ENCODE data around the gene PPFIA2. TPM values are rescaled to one million over a fixed set of nuclear protein-coding genes. Genes with fewer than 3 reads are reported as not detected.
"Not testable (repeated sequence)": the region's sequence is repeated elsewhere in the genome, so short reads cannot be mapped to it uniquely, and the experiment has no call there.

Gene PPFIA2
- total and polyA plus RNA-seq, 9 donors: 0.93 to 3.1 (median 1.5) TPM

DNA sequence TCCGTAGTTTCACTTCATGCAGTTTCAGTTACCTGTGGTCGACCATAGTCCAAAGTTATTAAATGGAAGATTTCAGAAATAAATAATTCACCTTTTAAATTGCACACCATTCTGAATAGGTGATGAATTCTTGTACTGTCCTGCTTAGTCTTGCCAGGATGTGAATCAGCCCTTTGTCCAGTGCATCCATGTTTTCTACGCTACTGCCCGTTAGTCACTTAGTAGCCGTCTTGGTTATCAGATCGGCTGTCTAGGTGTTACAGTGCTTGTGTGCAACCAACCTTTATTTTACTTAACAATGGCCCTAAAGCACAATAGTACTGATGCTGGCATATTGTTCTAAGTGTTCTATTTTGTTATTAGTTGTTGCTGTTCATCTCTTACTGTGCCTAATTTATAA lies 534.5 kb downstream of the PPFIA2 start:
- H3K4me1 ChIP-seq (ENCODE audit: control insufficient read depth, insufficient read depth, low read length): peaks cover under 1% of the 10 kb centered on the region
- no peaks in the 10 kb centered on the region for H3K36me3 ChIP-seq (ENCODE audit: control insufficient read depth, insufficient read depth, low read length)

DNA sequence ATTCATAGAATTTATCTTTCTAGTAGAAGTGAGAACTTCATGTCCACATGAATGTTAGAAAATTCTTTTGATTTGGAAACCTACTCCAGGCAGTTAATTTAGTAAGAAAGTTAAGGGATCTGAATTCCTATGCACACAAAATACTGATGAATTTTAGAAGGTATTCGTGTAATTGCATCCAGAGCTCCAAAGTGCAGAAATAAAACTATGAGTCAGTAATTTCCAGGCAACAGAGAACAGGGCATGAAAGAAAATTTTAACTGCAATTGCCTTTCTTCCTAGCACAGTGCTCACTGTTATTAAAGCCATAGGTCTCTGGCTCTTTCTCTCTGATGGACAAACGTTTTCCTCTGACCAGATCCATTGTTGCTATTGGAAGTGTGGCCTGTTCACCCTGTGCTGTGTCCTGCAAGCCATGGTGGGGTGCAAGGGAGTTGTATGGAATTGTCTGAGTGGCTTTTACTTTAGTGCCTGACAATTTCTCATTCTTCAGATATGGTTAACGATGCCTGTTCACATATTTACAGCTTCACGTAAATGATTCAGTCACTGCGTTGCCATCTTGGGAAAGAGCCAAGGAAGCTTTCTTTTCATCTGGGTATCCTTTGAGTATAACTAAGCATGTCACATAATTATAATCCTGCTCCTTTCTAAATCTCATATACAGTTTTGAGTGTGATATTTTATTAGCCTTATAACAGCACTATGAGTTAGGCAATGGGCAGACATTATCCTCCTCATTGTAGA lies 536.1 kb downstream of the PPFIA2 start:
- whole genome bisulfite sequencing (ENCODE audit: insufficient coverage): 100% methylated on average over 1 of the region's 5 CpGs
- Histone ChIP-seq H3K27ac (ENCODE audit: low read length) (no peak overlapping the region), H3K4me1 (ENCODE audit: control insufficient read depth, insufficient read depth, low read length) (no peaks in the 10 kb centered on the region), H3K27me3 (ENCODE audit: control insufficient read depth, insufficient read depth, low read length) (no peaks in the 10 kb centered on the region), H3K36me3 (ENCODE audit: control insufficient read depth, insufficient read depth, low read length) (no peaks in the 10 kb centered on the region), H3K9me3 (replicated peaks; ENCODE audit: control insufficient read depth, low read depth, low read length) (no peaks in the 10 kb centered on the region), H3K4me3 (ENCODE audit: low read length) (no peak overlapping the region)
- DNase-seq: no peak

More for the DNA sequence above, 534.5 kb downstream of the PPFIA2 start:
- no peak overlapping the region for H3K4me3 ChIP-seq (ENCODE audit: low read length)
- no peak for DNase-seq
- H3K27me3 ChIP-seq (ENCODE audit: control insufficient read depth, insufficient read depth, low read length): no peaks in the 10 kb centered on the region
- no peaks in the 10 kb centered on the region for H3K9me3 ChIP-seq (replicated peaks; ENCODE audit: control insufficient read depth, low read depth, low read length)
- no peak overlapping the region for H3K27ac ChIP-seq (ENCODE audit: low read length)
- WGBS (ENCODE audit: insufficient coverage): no CpG with 5 or more reads among the region's 6 CpGs

DNA sequence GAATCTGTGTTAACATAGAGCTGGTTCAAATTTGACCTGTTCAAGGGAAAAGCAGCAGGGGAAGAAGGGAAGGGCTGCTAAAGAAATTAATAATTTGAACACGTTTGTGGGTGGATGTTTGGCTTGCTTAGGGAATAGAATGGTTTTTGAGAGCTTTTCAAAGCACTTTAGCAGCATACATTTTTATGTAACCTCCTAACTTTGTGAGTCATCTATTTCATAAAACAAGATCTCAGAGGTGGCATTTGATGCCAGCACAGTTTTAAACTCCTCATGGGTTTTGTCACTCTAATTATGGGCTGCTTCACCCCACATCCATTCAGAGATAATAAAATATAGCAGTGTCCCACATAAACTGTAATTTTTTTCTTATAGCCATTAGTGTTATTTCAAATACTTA lies 537.5 kb downstream of the PPFIA2 start:
- Histone ChIP-seq H3K36me3 (ENCODE audit: control insufficient read depth, insufficient read depth, low read length) (no peaks in the 10 kb centered on the region), H3K27me3 (ENCODE audit: control insufficient read depth, insufficient read depth, low read length) (no peaks in the 10 kb centered on the region), H3K27ac (ENCODE audit: low read length) (no peak overlapping the region), H3K4me1 (ENCODE audit: control insufficient read depth, insufficient read depth, low read length) (no peaks in the 10 kb centered on the region), H3K4me3 (ENCODE audit: low read length) (no peak overlapping the region), H3K9me3 (replicated peaks; ENCODE audit: control insufficient read depth, low read depth, low read length) (no peaks in the 10 kb centered on the region)
- peak; percentile 39 for DNase-seq
- no CpG with 5 or more reads among the region's 1 CpG for WGBS (ENCODE audit: insufficient coverage)

DNA sequence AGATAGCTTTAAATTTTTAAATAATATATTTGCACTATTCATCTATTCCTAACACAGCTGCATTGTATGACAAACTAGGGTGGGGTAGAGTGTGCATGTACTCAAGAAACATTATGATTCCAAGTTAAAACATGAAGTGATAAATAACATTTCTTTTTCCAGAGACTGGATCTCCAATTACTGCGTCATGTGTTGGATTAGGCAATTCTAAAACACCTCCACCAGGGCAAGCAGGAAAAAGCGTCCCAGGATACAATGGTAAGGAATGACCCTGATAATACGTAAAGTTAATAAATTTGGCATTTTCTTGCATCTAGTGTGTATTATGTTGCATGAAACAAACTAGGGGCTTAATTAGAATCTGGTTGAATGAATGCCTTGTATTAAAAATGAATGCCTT lies 542.4 kb downstream of the PPFIA2 start:
- Histone ChIP-seq H3K27ac (ENCODE audit: low read length) (no peak overlapping the region), H3K9me3 (replicated peaks; ENCODE audit: control insufficient read depth, low read depth, low read length) (no peaks in the 10 kb centered on the region), H3K27me3 (ENCODE audit: control insufficient read depth, insufficient read depth, low read length) (no peaks in the 10 kb centered on the region), H3K4me1 (ENCODE audit: control insufficient read depth, insufficient read depth, low read length) (no peaks in the 10 kb centered on the region), H3K36me3 (ENCODE audit: control insufficient read depth, insufficient read depth, low read length) (no peaks in the 10 kb centered on the region), H3K4me3 (ENCODE audit: low read length) (no peak overlapping the region)
- no CpG with 5 or more reads among the region's 3 CpGs for WGBS (ENCODE audit: insufficient coverage)
- no peak for DNase-seq

DNA sequence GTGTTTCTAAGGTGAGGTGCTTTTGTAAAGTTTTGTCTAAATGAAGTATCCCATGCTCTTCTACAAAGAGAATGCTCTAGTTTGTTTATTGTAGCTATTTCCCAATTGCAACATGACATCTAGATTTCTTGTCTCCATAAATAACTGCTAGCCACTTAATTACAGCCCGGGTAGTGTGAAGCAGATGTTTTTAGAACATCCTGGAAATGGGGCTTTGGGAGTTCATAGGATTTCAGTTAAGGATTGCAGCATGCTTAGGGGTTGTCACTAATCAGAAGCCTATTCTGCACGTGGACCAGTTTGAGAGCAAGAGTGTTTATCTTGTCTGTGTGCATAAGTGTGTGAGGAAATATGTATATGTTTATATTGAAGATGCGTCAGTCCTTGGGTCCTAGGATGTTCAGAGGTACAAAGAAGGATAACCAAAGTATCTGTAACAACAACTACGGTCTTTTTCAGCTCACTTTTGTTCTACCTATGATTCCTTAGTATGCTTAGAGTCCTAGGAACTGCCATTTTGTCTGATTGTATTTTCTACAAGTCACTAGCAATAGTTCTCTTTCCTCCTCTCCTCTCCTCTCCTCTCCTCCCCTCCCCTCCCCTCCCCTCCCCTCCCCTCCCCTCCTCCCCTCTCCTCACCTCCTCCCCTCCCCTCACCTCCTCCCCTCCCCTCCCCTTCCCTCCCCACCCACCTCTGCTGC lies 546.0 kb downstream of the PPFIA2 start:
- H3K27me3 ChIP-seq (ENCODE audit: control insufficient read depth, insufficient read depth, low read length): no peaks in the 10 kb centered on the region
- H3K27ac ChIP-seq (ENCODE audit: low read length): no peak overlapping the region
- H3K9me3 ChIP-seq (replicated peaks; ENCODE audit: control insufficient read depth, low read depth, low read length): no peaks in the 10 kb centered on the region
- no peaks in the 10 kb centered on the region for H3K4me1 ChIP-seq (ENCODE audit: control insufficient read depth, insufficient read depth, low read length)
- H3K4me3 ChIP-seq (ENCODE audit: low read length): no peak overlapping the region
- DNase-seq: no peak
- WGBS (ENCODE audit: insufficient coverage): 40% methylated on average over 1 of the region's 4 CpGs
- no peaks in the 10 kb centered on the region for H3K36me3 ChIP-seq (ENCODE audit: control insufficient read depth, insufficient read depth, low read length)

DNA sequence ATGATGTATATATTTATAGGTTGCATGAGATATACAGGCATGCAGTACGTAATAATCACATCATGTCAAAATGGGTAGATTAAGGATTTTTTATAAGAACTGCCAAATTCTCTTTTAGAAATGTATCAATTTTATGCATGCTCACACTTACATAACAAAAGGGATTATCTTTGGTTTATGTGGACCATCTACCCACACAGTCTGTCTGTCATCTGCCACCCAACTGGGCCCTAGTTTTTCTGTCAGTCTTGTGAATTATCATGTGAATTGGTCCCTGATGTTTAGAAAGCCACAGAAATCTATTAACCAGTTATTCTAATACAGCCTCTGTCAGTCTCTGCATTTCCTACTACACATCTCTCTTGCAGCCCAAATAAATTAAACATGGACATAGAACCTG lies 547.8 kb downstream of the PPFIA2 start:
- no peaks in the 10 kb centered on the region for H3K9me3 ChIP-seq (replicated peaks; ENCODE audit: control insufficient read depth, low read depth, low read length)
- H3K4me1 ChIP-seq (ENCODE audit: control insufficient read depth, insufficient read depth, low read length): no peaks in the 10 kb centered on the region
- no peaks in the 10 kb centered on the region for H3K36me3 ChIP-seq (ENCODE audit: control insufficient read depth, insufficient read depth, low read length)
- H3K4me3 ChIP-seq (ENCODE audit: low read length): no peak overlapping the region
- no peak for DNase-seq
- no CpG with 5 or more reads among the region's 1 CpG for WGBS (ENCODE audit: insufficient coverage)
- no peaks in the 10 kb centered on the region for H3K27me3 ChIP-seq (ENCODE audit: control insufficient read depth, insufficient read depth, low read length)
- no peak overlapping the region for H3K27ac ChIP-seq (ENCODE audit: low read length)

DNA sequence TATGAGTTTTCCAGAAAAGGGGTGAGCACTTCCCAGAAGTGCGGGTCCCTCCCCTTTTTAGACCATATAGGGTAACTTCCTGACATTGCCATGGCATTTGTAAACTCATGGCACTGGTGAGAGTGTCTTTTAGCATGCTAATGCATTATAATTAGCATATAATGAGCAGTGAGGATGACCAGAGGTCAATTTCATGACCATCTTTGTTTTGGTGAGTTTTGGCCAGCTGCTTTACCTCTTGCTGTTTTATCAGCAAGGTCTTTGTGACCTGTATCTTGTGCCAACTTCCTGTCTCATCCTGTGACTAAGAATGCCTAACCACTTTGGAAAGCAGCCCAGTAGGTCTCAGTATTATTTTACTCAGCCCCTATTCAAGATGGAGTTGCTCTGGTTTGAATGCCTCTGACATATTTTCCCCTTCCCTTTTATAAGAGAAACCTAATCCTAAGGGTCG lies 549.4 kb downstream of the PPFIA2 start:
- H3K27ac ChIP-seq (ENCODE audit: low read length); H3K9me3 ChIP-seq (replicated peaks; ENCODE audit: control insufficient read depth, low read depth, low read length); H3K36me3 ChIP-seq (ENCODE audit: control insufficient read depth, insufficient read depth, low read length); H3K4me3 ChIP-seq (ENCODE audit: low read length); H3K27me3 ChIP-seq (ENCODE audit: control insufficient read depth, insufficient read depth, low read length); DNase-seq; H3K4me1 ChIP-seq (ENCODE audit: control insufficient read depth, insufficient read depth, low read length): not testable (repeated sequence)
- WGBS (ENCODE audit: insufficient coverage): no CpG with 5 or more reads among the region's 2 CpGs

DNA sequence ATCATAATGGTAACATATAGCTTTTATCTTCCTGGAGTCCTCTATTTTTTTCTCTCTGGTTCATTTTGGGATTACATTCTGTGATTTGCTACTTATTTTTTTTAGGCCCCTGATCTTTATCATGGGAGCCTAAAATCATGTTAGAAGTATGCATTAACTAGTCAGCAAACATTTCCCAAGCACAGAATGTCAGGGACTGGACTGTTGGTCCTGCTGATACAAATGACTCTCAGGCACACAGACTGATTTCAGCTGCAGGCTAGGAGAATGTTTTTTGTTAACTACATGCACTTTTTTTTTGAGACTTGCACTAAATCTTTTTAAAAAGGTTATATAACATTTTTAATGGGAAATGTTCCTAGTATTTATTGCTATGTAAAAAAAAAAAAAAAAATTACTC lies 550.1 kb downstream of the PPFIA2 start:
- H3K27ac ChIP-seq (ENCODE audit: low read length): no peak overlapping the region
- H3K27me3 ChIP-seq (ENCODE audit: control insufficient read depth, insufficient read depth, low read length): no peaks in the 10 kb centered on the region
- no peaks in the 10 kb centered on the region for H3K4me1 ChIP-seq (ENCODE audit: control insufficient read depth, insufficient read depth, low read length)
- H3K36me3 ChIP-seq (ENCODE audit: control insufficient read depth, insufficient read depth, low read length): no peaks in the 10 kb centered on the region
- no peak overlapping the region for H3K4me3 ChIP-seq (ENCODE audit: low read length)
- peak; percentile 43 for DNase-seq
- H3K9me3 ChIP-seq (replicated peaks; ENCODE audit: control insufficient read depth, low read depth, low read length): no peaks in the 10 kb centered on the region

DNA sequence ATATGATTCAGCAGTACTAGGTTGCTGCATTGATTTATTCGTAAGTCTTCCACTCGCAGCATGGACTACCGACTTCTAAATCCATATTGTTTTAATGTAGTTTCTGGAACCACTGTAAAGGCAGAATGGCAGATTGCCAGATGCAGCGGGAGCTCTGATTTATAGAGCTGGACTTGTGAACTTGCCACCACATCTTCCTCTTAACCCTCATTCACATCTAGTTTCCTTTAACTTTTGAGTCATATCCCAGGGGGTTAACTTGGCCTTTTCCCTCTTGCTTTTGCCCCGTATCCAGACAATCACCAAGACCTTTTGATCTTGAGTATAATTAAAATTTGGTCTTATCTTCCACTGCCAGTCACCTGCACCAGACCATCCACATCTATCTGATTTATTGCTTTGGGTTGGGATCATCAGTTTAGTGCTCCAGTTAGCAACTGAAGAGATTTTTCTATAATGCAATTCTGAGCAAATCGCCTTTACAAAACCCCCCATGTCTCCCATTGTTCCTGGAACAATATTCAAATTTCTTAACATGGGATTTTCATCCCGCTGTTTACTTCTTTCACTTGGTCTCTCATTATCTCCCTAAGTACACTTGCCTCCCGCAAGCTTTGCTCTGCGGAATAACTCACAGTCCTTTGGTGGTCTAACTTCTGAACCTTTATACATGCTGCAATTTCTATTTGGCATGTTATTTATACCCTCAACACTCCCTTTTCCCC lies 550.8 kb downstream of the PPFIA2 start:
- Histone ChIP-seq H3K27ac (ENCODE audit: low read length) (no peak overlapping the region), H3K4me3 (ENCODE audit: low read length) (no peak overlapping the region), H3K27me3 (ENCODE audit: control insufficient read depth, insufficient read depth, low read length) (no peaks in the 10 kb centered on the region), H3K36me3 (ENCODE audit: control insufficient read depth, insufficient read depth, low read length) (no peaks in the 10 kb centered on the region), H3K9me3 (replicated peaks; ENCODE audit: control insufficient read depth, low read depth, low read length) (no peaks in the 10 kb centered on the region), H3K4me1 (ENCODE audit: control insufficient read depth, insufficient read depth, low read length) (no peaks in the 10 kb centered on the region)
- 47% methylated on average over 4 of the region's 9 CpGs for WGBS (ENCODE audit: insufficient coverage)
- peak; percentile 46 for DNase-seq

Measured in muscle of leg (tissue), 11 donors.